Measurements from ENCODE around the gene PHGDH. TPM values are rescaled to one million over a fixed set of nuclear protein-coding genes. Genes with fewer than 3 reads are reported as not detected.

The PHGDH gene
- total and polyA plus RNA-seq, 2 of the 13 experiments (the other 11 are each of a cell fraction or from before 2014, with no cell fraction given) = 95.8 to 133 TPM

- H4K20me1 ChIP-seq (ENCODE audit: insufficient read depth, low read length) = no peaks in the 10 kb centered on the region
- FAIRE-seq (no peak), ATAC-seq (no peak), DNase-seq (ENCODE audit: low spot score) (no peak)
- H3K79me2 ChIP-seq (ENCODE audit: insufficient read depth, low read length) = no peaks in the 10 kb centered on the region
- H3K4me2 ChIP-seq (ENCODE audit: low read depth, low read length) = no peak overlapping the region
- H3K9ac ChIP-seq (ENCODE audit: insufficient read depth, low read depth, low read length) = no peak overlapping the region
- no peak overlapping the region for H2AFZ ChIP-seq (ENCODE audit: low read length)
- no peaks in the 10 kb centered on the region; a peak in 1 of 5 replicates for H3K27me3 ChIP-seq (ENCODE audit: control insufficient read depth in 1 of 2, insufficient read depth in 2 of 2, low read length in 2 of 2)
- no peak overlapping the region for H3K4me3 ChIP-seq (replicated peaks in 1 of 3; ENCODE audit: insufficient read depth in 1 of 3, low read depth in 2 of 3, low read length in 3 of 3)
- WGBS (ENCODE audit: low lambda C conversion rate) = 6% methylated on average over 1 of the region's 1 CpG
- ChIA-PET POLR2A (no interaction called here), CTCF (ENCODE audit: low intra/inter-chr PET ratio, low total read pairs) (no interaction called here)
- intact Hi-C loops (cut with micrococcal nuclease; ENCODE audit: unreplicated experiment) = no loop called here
- TF ChIP-seq PRMT3 (CRISPR knock-in tag; IDR thresholded peaks at IDR 0.05; ENCODE audit: borderline replicate concordance, low read depth) (no peak), ZFYVE20 (CRISPR knock-in tag; IDR thresholded peaks at IDR 0.05; ENCODE audit: borderline replicate concordance, low read depth) (no peak), ZNF451 (CRISPR knock-in tag; IDR thresholded peaks at IDR 0.05) (no peak), ZFP36L1 (CRISPR knock-in tag; IDR thresholded peaks at IDR 0.05) (no peak), TSC22D2 (CRISPR knock-in tag; IDR thresholded peaks at IDR 0.05; ENCODE audit: borderline replicate concordance) (no peak), CREM (IDR thresholded peaks at IDR 0.05) (no peak), CREM (CRISPR knock-in tag; IDR thresholded peaks at IDR 0.05) (no peak), ZSCAN31 (CRISPR knock-in tag; IDR thresholded peaks at IDR 0.05; ENCODE audit: low read depth) (no peak), ZFP90 (CRISPR knock-in tag; IDR thresholded peaks at IDR 0.05; ENCODE audit: borderline replicate concordance) (no peak), ZNF878 (CRISPR knock-in tag; IDR thresholded peaks at IDR 0.05) (no peak), ZNF614 (CRISPR knock-in tag; IDR thresholded peaks at IDR 0.05; ENCODE audit: borderline replicate concordance) (no peak), ZNF691 (CRISPR knock-in tag; IDR thresholded peaks at IDR 0.05; ENCODE audit: borderline replicate concordance, low read depth) (no peak), ZNF644 (CRISPR knock-in tag; IDR thresholded peaks at IDR 0.05; ENCODE audit: low read depth) (no peak), ARHGAP35 (CRISPR knock-in tag; IDR thresholded peaks at IDR 0.05; ENCODE audit: borderline replicate concordance) (no peak), PHF5A (CRISPR knock-in tag; IDR thresholded peaks at IDR 0.05; ENCODE audit: low read depth, unreplicated experiment) (no peak), PRPF4 (IDR thresholded peaks at IDR 0.05; ENCODE audit: low read depth, low read length, poor library complexity, severe bottlenecking) (no peak)
- TF ChIP-seq, protein P1, sequence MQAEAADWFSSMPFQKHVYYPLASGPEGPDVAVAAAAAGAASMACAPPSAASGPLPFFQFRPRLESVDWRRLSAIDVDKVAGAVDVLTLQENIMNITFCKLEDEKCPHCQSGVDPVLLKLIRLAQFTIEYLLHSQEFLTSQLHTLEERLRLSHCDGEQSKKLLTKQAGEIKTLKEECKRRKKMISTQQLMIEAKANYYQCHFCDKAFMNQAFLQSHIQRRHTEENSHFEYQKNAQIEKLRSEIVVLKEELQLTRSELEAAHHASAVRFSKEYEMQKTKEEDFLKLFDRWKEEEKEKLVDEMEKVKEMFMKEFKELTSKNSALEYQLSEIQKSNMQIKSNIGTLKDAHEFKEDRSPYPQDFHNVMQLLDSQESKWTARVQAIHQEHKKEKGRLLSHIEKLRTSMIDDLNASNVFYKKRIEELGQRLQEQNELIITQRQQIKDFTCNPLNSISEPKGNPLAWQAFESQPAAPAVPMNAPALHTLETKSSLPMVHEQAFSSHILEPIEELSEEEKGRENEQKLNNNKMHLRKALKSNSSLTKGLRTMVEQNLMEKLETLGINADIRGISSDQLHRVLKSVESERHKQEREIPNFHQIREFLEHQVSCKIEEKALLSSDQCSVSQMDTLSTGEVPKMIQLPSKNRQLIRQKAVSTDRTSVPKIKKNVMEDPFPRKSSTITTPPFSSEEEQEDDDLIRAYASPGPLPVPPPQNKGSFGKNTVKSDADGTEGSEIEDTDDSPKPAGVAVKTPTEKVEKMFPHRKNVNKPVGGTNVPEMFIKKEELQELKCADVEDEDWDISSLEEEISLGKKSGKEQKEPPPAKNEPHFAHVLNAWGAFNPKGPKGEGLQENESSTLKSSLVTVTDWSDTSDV (CRISPR knock-in tag; IDR thresholded peaks at IDR 0.05) = no peak
- TF ChIP-seq, protein P2, sequence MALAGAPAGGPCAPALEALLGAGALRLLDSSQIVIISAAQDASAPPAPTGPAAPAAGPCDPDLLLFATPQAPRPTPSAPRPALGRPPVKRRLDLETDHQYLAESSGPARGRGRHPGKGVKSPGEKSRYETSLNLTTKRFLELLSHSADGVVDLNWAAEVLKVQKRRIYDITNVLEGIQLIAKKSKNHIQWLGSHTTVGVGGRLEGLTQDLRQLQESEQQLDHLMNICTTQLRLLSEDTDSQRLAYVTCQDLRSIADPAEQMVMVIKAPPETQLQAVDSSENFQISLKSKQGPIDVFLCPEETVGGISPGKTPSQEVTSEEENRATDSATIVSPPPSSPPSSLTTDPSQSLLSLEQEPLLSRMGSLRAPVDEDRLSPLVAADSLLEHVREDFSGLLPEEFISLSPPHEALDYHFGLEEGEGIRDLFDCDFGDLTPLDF (CRISPR knock-in tag; IDR thresholded peaks at IDR 0.05) = no peak
- in situ Hi-C loops (cut with HindIII; ENCODE audit: extremely low pct_ligation_motif_present, low pct_unique_long_range_greater_than_20kb) = no loop called here
- no peak overlapping the region for H3K27ac ChIP-seq (ENCODE audit: extremely low read length, insufficient read depth, low read length)
- H3K4me1 ChIP-seq (ENCODE audit: insufficient read depth, low read length) = peaks cover 27% of the 10 kb centered on the region
- no peaks in the 10 kb centered on the region for H3K9me3 ChIP-seq (ENCODE audit: low read length)
- BruUV-seq (replicated peaks) = no TSS peak
- no peaks in the 10 kb centered on the region for H3K36me3 ChIP-seq (replicated peaks in 1 of 2; ENCODE audit: control insufficient read depth in 1 of 2, insufficient read depth in 2 of 2, low read length in 2 of 2)
These were observed 32.5 kb upstream of the PHGDH start for GRCh38 chr1:119679223-119679622.

Measured in HepG2 (cell line).